Prostate gland (tissue), 2 donors: ENCODE results near the gene ACTR3.

Experiments
- POLR2A ChIP-seq: fragments of 450-650 bp; IDR thresholded peaks from one replicate; pipeline ENCODE4 v1.6.1; 2016; ENCODE audit warnings: antibody characterized with exemption, mild to moderate bottlenecking
- POLR2AphosphoS5 ChIP-seq: sonication (generic); formaldehyde crosslinking; IDR thresholded peaks from one replicate; pipeline ENCODE4 v1.6.1; 2017; ENCODE audit warnings: antibody characterized with exemption
- TF ChIP-seq, protein P1 (sequence below), 4 experiments: fragments of 200-600 bp in 2 of 4; fragments of 450-650 bp in 2 of 4; sonication (generic) in 2 of 4; IDR thresholded peaks; 1 replicate in 3 of 4; 2 replicates in 1 of 4; pipeline ENCODE4 v1.5.1; 2016 to 2019; ENCODE audit warnings: antibody characterized with exemption in 4 of 4, mild to moderate bottlenecking in 2 of 4, moderate library complexity in 2 of 4

DNA sequence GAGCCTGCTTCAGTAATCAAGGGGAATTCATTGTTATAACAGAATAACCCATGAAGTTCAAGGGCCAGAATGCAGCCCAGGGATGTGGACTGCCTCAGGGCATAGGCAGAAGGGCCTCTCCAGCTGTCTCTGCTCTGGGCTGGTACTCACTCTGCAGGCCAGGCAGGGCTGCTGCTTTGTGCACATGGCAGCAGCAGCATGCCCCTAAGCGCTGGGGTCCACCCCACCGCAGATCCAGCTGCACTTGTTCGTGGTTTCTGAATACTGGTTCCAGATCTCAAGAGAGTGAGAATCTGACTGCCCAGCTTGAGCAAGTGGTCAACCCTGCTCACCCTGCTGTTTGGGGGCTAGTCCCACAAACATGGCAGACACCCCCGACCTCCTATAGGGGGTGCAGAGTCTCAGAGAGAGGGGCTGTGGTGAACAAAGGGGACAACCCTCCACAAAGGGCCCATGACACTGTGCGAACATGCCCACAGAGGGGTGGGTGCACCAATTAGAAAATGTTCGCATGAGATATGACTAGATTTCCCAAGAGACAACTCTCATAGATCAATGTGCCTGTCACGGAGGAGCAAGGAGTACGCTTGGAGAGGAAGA, 87.3 kb downstream of the ACTR3 start:
- TF ChIP-seq, protein P1, sequence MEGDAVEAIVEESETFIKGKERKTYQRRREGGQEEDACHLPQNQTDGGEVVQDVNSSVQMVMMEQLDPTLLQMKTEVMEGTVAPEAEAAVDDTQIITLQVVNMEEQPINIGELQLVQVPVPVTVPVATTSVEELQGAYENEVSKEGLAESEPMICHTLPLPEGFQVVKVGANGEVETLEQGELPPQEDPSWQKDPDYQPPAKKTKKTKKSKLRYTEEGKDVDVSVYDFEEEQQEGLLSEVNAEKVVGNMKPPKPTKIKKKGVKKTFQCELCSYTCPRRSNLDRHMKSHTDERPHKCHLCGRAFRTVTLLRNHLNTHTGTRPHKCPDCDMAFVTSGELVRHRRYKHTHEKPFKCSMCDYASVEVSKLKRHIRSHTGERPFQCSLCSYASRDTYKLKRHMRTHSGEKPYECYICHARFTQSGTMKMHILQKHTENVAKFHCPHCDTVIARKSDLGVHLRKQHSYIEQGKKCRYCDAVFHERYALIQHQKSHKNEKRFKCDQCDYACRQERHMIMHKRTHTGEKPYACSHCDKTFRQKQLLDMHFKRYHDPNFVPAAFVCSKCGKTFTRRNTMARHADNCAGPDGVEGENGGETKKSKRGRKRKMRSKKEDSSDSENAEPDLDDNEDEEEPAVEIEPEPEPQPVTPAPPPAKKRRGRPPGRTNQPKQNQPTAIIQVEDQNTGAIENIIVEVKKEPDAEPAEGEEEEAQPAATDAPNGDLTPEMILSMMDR (IDR thresholded peaks at IDR 0.05), result no peak
- TF ChIP-seq POLR2A (no peak), POLR2AphosphoS5 (no peak)
